Activated CD8-positive, alpha-beta memory T cell treated with anti-CD3 and anti-CD28 coated beads for 1 hour (primary cell): ENCODE results near the gene TLE1.

Experiments used
- DNase-seq, 2 donors: peaks; one replicate each; pipeline ENCODE4 v3.0.0-alpha.2; 2020; ENCODE audit warnings: low read depth in 1 of 2; ENCODE audit errors: extremely low read depth in 1 of 2

The TLE1 gene

DNA sequence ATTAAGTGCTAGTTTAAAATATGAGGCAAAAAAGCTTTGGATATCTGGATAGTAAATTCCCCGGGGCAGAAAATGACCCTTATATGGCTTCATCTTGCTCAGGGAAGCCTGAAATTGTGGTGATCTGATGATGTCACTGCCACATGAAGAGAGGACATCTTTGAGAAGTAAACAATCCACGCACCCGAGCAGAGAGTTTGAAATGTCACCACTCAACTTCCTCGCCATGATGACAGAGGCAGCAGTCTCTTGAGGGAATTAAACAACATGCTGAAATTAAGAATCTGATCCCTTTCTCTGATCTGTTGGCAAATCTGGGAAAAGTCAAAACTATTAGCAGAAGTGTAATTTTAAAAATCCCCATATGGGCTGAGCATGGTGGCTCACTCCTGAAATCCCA is 110.0 kb downstream of the TLE1 start:
- DNase-seq, result no peak

DNA sequence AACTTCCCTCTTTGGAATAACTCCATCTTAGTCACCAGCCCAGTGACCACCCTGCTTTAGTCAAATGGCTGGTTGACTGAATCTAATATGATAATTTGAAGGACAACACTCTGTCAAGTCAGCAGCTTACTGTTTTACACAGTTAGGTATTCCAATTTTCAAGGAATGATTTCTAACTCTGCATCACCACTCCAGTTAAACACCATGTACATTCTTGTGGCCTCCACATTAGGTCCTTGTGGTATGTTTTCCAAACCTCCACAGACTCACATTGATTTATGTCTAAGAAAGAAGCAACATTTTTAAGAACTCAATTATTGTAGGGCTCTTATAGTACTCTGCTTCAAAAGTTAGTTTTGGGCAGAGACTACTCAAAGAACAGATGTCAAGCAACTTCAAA is 110.7 kb downstream of the TLE1 start:
- DNase-seq, result no peak

DNA sequence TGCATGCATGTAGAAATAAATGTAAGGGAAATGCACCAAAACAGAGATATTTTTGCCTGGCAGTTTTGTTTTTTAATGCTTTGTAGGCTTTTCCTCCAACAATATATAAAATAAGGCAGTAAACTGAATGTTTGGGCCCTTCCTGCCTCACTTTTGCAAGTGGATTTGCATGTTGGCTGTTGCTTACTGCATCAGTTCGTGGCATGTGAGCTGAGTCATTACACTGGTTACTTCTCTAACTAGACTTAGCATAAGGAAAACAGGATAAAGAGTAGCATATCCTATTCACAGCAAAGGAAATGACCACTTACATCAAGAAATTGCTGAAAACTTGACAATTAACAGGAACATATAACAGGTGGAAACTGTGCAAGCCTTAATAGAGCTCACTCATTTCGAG is 113.4 kb downstream of the TLE1 start:
- DNase-seq, result no peak

DNA sequence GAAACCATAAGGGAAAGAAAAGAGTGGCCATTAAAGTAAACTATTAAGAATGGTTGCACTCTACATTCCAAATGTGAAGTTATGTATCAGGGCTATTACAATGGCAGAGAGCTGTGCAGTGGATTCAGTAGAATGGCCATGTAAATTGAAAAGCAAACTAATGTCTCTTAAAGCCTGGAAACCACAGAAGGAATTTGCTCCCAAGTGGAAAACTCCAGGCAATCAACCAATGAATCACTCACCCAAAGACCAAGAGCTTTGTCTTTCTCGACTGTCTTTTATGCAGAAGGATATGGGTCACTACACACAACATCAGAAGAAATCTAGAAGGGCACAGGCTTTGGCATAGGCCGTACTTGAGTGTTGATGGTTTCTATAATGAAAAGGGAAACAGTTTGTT is 114.9 kb downstream of the TLE1 start:
- DNase-seq, result no peak

DNA sequence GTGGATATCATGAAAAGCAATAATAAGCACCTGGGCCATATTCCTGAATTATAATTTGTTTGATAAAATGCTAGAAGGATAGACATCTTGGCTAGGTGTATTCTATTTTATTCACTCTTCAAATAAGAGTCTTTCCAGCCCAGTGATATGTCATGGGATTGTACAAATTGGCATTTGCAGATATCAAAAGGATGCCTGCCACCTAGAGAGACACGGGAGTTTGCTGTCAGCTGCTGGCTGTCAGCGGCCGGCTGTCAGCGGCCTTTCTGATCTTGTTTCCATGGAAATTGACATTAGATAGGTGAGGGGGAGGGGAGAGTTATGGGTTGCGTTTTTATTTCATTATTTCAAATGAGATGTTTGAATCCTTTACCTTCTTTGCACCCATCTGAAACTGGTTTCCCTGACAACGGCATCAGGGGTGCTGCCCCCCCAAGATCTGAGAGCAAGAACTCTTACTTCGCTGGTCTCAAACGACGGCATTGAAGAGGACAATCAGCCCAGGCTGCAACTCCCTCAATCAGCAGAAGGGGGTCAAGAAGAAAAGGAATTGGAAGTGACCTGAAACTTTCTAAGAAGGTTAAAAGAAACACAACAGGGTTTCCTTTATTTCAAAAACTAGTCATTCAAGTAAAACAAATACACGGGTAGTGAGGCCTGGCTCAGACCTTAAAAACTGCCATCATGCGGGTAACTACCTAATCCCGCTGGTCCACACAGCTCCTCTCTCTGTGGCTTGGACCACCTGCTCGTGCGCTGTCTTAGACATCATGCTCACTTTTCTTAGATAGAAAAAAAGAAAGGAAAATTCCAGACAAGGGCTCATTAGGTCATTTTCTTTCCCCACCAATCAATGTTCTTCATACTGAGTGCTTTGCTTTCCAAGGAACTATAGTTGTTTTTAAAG is 115.7 kb downstream of the TLE1 start:
- DNase-seq, result no peak

DNA sequence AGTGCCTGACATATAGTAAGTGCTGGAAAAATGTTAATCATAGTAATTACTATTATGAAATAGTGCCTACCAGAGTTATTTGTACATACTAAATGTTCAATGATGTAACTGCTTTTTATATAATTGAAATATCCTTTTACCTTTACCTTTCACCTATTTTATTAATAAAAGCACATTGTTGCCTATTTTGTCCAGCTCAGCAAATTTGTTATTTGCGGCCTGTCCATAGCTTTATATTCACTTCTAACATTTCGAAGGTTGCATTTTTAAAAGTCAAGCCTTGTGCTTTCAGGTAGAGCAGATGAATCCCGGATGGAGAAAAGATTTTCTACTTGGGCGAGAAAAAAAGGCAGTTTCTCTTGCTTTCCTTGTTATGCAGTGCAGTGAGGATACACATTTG is 119.3 kb downstream of the TLE1 start:
- DNase-seq, result no peak

DNA sequence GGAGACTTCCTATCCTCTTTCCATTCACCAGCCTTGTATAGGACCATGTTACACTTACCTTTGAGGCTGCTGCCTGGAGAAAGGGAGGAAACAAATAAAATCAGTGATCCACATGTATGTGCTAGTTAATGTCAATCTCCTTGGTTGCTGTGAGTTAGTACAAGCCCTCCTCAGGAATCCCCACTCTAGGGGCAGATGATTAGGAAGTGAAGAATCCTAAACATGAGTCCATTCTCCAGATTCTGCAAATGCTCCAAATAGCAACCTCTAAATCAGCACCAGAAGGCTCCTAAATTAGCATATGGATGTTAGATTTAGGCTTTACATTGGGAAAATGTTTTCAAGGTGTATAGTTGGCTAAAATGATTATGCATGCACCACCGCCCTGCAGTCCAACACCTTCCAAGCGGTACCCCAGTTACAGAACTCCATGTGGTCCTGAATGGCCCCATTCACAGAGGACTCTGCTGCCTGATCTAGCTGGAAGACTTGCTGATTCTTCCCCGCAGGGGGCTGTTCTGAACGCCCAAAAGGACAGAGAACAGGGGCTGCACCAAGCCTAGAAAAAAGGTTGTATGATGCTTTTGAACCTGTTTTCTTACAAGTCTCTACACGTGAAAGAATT is 123.2 kb downstream of the TLE1 start:
- no peak for DNase-seq

DNA sequence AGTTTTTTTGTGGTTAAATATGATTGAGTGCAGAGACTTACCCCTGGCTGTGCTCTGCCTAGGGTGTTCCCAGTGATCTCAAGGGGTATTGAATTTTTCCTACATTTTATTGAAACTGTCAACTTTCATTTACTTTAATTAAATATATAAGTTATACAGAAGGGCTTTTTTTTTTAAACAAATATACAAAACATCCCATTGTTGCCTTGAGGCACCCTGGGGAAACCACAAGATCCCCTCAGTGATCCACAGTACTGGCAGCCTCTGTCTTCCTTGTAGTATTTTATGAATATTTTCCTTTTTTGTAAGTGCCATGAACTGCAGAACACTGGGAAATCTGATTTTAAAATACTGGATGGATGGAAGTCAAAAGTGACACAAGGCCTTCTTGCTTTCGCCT is 123.7 kb downstream of the TLE1 start:
- no peak for DNase-seq

DNA sequence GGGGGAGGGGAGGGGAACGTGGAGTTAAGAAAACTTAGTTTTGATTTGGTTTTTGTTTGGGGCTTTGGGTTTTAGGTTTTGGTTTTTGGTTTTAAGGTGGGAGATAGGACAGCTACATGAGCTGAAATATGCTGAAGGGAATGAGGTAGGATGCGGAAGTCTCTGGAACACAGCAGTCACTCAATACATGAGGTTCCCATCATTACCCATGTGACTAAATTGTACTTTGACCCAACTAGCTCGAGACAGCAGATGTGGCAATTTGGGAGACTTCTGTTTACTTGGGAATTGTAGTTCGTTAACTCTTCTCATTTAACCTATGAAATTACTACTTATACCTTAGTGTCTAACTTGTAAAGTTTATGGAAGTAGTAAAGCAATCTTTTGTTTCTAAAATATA is 124.2 kb downstream of the TLE1 start:
- no peak for DNase-seq

DNA sequence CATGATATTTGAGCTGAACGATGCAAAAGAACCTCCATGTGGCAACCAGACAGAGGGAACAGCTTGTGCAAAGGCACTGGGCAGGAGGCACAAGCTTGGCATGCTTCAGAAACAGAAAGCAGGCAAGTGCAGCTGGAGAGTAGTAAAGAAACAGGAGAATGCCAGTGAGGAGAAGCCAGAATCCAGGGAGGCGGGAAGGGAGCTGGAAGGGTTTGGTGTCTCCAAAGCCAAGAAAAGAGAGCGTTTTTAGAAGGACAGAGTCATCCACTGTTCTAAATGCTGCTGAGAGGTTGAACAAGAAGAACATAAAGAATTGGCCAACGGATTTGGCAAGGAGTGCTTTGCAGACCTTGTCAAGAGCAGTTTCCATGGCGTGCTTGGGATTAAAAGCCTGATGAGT is 124.7 kb downstream of the TLE1 start:
- no peak for DNase-seq

DNA sequence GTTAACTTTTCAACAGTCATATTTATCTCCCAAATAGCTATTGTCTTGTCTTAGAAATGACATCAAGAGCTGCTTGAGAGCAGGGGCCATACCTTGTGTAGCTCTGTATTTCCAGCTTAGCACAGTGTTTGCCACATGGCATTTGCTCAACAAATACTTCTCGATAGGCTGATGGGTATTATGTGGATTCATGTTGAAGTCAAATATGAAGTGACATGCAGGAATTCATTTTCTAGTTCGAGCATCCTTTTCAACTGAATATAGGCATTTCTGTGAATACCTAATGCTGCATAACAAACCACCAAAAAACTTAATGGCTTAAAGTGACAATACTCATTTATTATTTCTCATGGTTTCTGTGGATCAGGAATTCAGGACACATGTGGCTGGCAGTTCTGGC is 125.6 kb downstream of the TLE1 start:
- DNase-seq, result no peak

DNA sequence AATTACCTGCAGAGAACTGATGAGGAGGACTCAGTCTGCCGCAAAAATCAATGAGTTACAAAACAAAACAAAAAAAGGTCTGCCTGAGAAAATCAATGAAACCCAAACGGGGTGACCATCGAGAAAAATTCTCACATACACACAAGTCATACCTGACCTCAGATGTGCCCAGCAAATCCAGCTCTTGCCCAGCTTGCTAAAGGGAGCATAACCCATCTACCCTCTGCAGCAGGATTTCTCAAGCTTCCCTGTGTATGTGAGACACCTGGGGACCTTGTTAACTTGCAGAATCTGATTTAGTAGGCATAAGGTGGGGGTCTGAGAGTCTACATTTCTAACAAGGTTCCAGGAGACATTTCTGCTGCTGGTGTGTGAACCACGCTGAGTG is 126.3 kb downstream of the TLE1 start:
- DNase-seq, result no peak

DNA sequence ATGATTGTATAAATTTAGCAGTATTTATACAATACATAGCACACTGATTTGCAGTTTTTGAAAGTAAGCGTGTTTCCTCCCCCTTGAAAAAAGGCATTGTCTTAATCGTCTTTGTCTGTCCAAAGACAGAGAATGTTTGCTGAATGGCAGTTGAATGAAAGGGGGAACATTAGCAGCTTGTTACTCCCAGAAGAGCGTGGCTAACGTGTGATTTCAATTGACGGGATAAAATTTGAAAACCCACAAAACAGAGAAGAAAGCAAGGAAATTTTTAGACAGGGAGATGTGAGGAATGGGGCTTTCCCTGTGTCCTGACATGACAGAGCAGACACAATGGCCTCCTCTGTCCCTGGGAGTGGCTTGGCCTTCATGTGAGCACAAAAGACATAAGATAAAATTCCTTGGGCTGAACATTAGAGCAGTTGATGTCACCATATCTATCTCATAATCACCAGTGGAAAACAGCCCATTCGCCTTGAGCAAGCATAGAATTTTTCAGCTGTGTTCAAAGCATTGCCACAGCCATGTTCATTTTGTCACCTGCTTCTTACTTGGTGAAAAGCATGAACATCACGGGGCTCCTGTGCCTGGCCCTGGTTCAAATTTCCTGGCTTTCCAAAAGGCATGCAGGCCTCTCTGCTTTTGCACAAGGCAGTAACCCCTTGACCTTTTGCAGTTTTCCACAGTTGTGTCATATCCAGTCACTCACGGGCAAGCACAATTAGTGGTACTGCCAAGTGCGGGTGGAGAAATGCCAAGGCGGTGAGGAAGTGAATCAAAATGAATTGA is 126.9 kb downstream of the TLE1 start:
- no peak for DNase-seq

DNA sequence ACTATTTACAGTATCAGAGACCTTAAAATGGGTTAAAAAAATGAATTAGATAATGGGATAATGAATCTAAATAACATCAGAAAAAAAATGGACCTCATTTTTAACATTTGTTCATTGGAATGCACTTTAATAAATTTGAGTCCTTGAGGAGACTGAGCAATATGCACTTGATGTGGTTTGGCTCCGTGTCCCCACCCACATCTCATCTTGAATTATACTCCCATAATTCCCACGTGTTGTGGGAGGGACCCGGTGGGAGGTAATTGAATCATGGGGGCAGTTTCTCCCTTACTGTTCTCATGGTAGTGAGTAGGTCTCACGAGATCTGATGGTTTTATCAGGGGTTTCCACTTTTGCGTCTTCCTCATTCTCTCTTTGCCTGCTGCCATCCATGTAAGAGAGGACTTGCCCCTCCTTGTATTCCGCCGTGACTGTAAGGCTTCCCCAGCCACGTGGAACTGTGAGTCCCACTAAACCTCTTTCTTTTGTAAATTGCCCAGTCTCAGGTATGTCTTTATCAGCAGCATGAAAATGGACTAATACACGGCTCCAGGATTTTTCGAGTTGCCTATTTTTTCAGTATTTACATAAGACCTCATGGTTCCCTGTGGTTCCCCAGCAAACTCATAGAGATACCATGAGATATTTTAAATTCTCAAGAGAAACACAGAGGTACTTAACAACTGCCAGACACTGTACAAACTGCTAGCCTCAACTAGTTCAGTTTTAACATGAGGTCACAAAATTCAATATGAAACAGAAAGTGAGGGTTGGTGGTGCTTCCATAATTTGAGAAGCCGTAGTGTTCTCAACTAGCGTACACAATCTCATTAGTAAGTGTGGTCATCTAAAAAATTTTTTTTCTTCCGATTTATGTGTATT is 128.3 kb downstream of the TLE1 start:
- no peak for DNase-seq

DNA sequence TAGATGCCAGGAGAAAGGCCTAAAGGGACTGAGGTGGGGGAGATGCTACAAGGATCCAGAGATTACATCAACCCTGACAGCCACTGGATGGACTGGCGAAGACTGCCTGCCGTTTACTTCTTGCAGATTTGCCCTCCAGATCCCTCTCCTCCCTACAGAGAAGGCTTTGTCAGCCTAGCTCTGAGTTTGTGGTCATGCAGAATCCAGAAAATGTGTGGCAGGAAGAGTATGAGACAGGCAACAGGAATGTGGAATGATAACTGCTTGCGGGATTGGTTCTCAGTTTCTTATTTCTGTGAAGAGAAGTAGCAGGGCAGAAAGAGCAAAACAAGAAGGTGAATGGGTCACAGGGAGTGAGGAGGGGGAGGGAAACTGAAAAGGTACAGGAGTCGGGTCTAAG is 129.6 kb downstream of the TLE1 start:
- DNase-seq, result no peak

DNA sequence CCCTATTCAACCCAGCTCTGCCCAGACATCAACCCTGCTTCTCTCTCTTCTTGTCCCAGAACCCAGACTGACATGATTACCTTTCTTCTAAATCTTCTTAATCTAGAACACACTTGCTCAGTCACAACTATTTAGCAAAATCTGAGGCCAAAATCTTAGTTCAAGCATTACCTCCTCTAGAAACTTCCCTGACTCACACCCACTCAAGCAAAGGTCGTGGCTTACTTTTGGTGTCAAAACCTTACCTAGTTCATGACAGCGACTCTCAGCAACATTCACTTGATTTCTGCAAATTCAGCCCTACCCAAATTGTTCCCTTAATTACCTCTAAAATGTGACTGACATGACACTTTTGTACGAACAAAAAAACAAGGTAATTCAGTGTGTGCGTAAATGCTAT is 130.2 kb downstream of the TLE1 start:
- no peak for DNase-seq

DNA sequence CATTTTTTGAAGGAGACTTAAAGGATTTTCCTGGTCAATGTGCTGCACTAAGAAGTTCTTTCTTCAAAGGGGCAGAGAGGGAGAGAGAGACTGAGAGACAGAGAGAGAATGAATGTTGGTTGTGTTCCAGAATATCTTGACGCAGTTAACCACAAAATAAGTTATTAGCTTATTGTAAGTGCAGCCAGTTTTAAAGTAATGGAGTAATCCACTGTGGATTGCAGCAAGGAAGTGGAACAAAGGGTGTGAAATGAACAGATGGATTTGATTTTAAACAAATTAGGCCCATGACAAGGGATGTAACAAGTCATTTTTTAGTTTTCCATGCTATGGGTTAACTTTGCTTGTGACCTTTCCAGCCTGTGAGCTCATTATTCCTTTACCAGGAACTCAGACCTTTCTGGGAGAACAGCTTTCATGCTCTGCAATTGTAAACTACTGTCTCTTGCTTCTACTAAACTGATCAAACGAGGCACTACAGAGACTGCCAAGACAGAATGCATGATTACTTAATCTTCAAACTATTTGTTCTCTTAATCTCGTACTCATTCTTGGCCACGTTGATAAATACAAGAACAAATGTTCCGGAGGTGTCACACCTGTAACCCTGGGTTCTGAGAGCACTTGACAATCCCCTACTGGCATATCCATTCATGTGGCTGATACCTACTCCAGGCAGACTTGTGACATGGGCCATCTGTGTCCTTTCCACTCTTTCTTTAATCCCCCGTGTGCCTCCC is 131.1 kb downstream of the TLE1 start:
- DNase-seq, result no peak

DNA sequence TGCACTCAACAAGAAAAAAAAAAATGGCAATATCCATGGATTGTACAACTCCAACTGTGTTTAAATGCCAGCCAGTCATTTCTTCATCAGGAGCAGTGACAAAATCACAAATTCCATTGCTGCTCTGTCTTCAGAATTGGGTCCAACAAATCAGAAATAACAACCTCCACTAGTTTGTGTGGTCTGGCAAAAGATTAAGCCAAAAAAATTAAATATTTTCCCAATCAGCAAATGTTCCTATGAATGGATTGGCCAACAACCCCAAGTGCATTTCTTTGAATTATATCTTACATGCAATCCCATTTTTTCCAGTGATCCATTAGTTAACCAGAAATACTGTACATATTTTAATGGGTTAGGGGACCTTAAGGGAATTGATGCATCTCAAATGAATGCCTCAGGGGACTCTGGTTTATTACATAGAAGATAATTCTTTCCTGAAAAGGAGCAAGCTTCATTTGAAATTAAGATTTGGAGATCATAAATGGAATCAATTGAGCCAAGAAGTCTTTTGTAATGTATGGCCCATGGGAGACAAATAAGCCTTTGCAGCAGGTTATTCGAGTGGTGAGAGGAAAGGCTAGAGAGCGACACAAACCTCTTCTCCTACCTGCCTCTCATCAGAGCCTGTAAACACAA is 131.8 kb downstream of the TLE1 start:
- DNase-seq, result no peak

DNA sequence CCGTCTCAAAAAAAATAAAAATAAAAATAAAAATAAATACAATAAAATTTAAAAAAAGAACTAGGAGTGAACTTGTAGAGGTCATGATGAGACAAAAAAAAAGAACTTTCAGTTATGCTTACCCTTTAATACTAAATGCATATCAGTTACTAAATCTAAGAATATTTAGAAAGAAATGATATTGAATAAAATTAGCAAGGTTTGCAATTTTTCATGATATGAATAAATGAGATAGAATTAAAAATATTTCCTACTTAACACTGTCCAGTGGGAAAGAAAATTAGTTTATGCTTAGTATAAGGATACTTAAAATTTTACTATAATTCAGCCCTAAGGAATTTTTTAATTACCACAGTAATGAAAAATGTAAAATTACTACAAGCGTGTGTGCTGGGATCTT is 132.4 kb downstream of the TLE1 start:
- no peak for DNase-seq

DNA sequence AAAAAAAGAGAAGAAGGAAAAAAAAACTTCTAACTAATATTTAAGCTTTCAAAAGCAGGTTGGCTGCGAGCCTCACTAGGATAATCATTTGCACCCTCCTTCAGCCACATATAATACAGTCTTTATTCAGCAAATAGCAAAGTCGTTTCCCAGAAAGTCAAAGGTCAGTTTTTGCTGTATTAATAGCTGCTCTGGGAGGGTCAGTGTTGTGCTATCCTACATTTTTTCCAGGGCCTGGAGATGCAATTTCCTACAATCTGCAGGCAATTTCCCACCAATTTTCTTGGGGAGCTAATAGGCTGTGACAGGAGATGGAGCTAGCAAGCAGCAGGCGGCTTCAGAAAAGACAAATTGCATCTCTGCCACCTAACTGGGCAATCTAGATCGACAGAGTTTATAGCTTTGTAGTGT is 136.8 kb downstream of the TLE1 start:
- DNase-seq, result no peak
